Measurements from ENCODE around the gene POP5. TPM values are rescaled to one million over a fixed set of nuclear protein-coding genes. Genes with fewer than 3 reads are reported as not detected.

The POP5 gene
- total and polyA plus RNA-seq, 4 donors, result 20.0 to 37.1 (median 24.0) TPM

DNA sequence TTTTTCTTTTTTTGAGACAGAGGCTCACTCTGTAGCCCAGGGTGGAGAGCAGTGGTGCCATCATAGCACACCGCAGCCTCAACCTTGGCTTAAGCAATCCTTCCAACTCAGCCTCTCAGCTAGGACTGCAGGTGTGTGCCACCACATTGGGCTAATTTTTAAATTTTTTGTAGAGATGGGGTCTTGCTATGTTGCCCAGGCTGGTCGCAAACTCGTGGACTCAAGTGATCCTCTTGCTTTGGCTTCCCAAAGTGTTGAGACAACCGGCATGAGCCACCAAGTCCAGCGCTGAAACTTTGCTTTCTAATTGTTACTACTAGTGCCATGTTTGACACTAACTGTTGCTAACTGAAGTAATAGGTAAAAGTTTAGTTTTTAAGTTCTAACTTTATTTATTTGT, 39.0 kb downstream of the POP5 start:
- H3K9me3 ChIP-seq (ENCODE audit: control insufficient read depth in 4 of 4, low read length in 3 of 4), result no peaks in the 10 kb centered on the region
- H3K36me3 ChIP-seq (ENCODE audit: control insufficient read depth in 4 of 4, insufficient read depth in 3 of 4, low read depth in 1 of 4, low read length in 3 of 4), result peaks cover 4 to 10% (median 5%) of the 10 kb centered on the region in 4 donors
- peaks cover 17 to 41% (median 36%) of the 10 kb centered on the region in 4 donors for H3K4me1 ChIP-seq (ENCODE audit: control insufficient read depth in 4 of 4, insufficient read depth in 4 of 4, low read length in 3 of 4)

More for the DNA sequence above, 39.0 kb downstream of the POP5 start:
- Histone ChIP-seq H3K9ac (ENCODE audit: low read depth in 1 of 2, low read length in 2 of 2) (no peak overlapping the region), H3K4me3 (ENCODE audit: low read depth in 1 of 3, low read length in 3 of 3) (no peak overlapping the region), H3K27me3 (ENCODE audit: control insufficient read depth in 4 of 4, insufficient read depth in 4 of 4, low read length in 3 of 4) (no peaks in the 10 kb centered on the region), H3K27ac (ENCODE audit: low read depth in 1 of 2, low read length in 2 of 2) (no peak overlapping the region)
- TF ChIP-seq EGR1 (IDR thresholded peaks at IDR 0.05; ENCODE audit: low read depth in 2 of 2) (no peak), YY1 (IDR thresholded peaks at IDR 0.05) (no peak), FOXA2 (IDR thresholded peaks at IDR 0.05) (no peak), JUND (IDR thresholded peaks at IDR 0.05) (no peak), GABPA (IDR thresholded peaks at IDR 0.05 in 1 of 2, conservative IDR thresholded peaks at IDR 0.05 in 1 of 2) (no peak), RAD21 (IDR thresholded peaks at IDR 0.05) (no peak), NR2F2 (IDR thresholded peaks at IDR 0.05) (no peak), TAF1 (conservative IDR thresholded peaks at IDR 0.05) (no peak), HNF4A (conservative IDR thresholded peaks at IDR 0.05) (no peak), FOXA1 (IDR thresholded peaks at IDR 0.05) (no peak), RXRA (IDR thresholded peaks at IDR 0.05) (no peak), HNF4G (IDR thresholded peaks at IDR 0.05) (no peak)
- TF ChIP-seq, protein P1, sequence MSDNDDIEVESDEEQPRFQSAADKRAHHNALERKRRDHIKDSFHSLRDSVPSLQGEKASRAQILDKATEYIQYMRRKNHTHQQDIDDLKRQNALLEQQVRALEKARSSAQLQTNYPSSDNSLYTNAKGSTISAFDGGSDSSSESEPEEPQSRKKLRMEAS (IDR thresholded peaks at IDR 0.05), result no peak
- TF ChIP-seq, protein P2, sequence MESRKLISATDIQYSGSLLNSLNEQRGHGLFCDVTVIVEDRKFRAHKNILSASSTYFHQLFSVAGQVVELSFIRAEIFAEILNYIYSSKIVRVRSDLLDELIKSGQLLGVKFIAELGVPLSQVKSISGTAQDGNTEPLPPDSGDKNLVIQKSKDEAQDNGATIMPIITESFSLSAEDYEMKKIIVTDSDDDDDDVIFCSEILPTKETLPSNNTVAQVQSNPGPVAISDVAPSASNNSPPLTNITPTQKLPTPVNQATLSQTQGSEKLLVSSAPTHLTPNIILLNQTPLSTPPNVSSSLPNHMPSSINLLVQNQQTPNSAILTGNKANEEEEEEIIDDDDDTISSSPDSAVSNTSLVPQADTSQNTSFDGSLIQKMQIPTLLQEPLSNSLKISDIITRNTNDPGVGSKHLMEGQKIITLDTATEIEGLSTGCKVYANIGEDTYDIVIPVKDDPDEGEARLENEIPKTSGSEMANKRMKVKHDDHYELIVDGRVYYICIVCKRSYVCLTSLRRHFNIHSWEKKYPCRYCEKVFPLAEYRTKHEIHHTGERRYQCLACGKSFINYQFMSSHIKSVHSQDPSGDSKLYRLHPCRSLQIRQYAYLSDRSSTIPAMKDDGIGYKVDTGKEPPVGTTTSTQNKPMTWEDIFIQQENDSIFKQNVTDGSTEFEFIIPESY (IDR thresholded peaks at IDR 0.05), result no peak
- TF ChIP-seq, protein P3, sequence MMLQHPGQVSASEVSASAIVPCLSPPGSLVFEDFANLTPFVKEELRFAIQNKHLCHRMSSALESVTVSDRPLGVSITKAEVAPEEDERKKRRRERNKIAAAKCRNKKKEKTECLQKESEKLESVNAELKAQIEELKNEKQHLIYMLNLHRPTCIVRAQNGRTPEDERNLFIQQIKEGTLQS (IDR thresholded peaks at IDR 0.05), result no peak
- TF ChIP-seq, protein P4, sequence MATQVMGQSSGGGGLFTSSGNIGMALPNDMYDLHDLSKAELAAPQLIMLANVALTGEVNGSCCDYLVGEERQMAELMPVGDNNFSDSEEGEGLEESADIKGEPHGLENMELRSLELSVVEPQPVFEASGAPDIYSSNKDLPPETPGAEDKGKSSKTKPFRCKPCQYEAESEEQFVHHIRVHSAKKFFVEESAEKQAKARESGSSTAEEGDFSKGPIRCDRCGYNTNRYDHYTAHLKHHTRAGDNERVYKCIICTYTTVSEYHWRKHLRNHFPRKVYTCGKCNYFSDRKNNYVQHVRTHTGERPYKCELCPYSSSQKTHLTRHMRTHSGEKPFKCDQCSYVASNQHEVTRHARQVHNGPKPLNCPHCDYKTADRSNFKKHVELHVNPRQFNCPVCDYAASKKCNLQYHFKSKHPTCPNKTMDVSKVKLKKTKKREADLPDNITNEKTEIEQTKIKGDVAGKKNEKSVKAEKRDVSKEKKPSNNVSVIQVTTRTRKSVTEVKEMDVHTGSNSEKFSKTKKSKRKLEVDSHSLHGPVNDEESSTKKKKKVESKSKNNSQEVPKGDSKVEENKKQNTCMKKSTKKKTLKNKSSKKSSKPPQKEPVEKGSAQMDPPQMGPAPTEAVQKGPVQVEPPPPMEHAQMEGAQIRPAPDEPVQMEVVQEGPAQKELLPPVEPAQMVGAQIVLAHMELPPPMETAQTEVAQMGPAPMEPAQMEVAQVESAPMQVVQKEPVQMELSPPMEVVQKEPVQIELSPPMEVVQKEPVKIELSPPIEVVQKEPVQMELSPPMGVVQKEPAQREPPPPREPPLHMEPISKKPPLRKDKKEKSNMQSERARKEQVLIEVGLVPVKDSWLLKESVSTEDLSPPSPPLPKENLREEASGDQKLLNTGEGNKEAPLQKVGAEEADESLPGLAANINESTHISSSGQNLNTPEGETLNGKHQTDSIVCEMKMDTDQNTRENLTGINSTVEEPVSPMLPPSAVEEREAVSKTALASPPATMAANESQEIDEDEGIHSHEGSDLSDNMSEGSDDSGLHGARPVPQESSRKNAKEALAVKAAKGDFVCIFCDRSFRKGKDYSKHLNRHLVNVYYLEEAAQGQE (IDR thresholded peaks at IDR 0.05), result no peak
- TF ChIP-seq, protein P5, sequence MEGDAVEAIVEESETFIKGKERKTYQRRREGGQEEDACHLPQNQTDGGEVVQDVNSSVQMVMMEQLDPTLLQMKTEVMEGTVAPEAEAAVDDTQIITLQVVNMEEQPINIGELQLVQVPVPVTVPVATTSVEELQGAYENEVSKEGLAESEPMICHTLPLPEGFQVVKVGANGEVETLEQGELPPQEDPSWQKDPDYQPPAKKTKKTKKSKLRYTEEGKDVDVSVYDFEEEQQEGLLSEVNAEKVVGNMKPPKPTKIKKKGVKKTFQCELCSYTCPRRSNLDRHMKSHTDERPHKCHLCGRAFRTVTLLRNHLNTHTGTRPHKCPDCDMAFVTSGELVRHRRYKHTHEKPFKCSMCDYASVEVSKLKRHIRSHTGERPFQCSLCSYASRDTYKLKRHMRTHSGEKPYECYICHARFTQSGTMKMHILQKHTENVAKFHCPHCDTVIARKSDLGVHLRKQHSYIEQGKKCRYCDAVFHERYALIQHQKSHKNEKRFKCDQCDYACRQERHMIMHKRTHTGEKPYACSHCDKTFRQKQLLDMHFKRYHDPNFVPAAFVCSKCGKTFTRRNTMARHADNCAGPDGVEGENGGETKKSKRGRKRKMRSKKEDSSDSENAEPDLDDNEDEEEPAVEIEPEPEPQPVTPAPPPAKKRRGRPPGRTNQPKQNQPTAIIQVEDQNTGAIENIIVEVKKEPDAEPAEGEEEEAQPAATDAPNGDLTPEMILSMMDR (IDR thresholded peaks at IDR 0.05; ENCODE audit: low read depth, low read length, missing input control), result no peak
- WGBS, result 97% methylated on average over 5 of the region's 5 CpGs
- no peak for DNase-seq (ENCODE audit: low spot score)
